HG03103 (cell line): ENCODE results near the gene TSEN15.
"Not testable (repeated sequence)": the region's sequence is repeated elsewhere in the genome, so short reads cannot be mapped to it uniquely, and the experiment has no call there.

Experiments used
- ATAC-seq: cut with Tn5 transposase; IDR thresholded peaks from one replicate; pipeline ENCODE4 v1.9.1; 2021; ENCODE audit warnings: low read depth; ENCODE audit not compliant: unreplicated experiment

TSEN15 gene

DNA sequence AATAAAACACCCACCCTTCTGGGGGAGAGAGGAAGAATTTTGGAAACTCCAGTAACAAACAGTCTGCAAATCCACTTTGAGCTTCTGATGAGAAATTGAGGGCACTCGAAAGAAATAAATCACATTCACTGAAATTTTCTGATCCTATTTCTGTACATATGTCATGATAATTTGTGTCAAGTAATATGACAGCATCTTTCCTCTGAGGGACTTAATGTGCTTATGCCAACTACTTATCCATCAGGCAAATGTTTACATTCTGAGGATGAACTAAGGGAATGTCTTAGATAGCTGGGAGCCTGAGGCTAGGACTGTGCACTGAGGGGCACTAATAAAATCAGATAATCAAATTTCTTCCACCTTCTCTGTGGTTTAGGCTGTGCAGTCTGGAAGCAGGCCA lies 44.5 kb downstream of the TSEN15 start:
- ATAC-seq, result no peak

DNA sequence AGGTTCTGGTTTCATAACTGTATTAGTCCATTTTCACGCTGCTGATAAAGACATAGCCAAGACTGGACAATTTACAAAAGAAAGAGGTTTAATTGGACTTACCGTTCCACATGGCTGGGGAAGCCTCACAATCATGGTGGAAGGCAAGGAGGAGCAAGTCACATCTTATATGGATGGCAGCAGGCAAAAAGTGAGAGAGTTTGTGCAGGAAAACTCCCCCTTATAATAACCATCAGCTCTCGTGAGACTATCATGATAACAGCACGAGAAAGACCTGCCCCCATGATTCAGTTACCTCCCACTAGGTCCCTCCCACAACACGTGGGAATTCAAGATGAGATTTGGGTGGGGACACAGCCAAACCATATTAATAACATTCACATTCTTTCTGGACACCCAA lies 45.0 kb downstream of the TSEN15 start:
- ATAC-seq, result not testable (repeated sequence)

DNA sequence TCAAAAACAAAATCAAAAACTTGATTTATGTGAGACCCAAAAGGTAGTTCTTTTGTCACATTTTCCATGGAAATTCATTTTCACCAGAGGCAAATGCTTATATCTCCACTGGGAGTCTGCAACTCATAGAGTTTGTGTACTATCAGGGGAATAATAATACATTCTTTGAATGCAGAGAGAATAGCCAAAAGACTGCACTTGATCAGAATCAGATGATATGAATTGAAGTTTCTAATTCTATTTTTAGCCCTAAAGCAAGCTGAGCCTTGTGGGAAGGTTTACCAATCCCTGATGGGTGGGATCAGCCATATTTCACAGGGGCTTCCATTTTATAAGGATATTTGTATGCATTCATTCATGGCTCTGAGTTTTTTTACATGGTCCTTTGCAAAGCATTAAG lies 49.6 kb downstream of the TSEN15 start:
- no peak for ATAC-seq

DNA sequence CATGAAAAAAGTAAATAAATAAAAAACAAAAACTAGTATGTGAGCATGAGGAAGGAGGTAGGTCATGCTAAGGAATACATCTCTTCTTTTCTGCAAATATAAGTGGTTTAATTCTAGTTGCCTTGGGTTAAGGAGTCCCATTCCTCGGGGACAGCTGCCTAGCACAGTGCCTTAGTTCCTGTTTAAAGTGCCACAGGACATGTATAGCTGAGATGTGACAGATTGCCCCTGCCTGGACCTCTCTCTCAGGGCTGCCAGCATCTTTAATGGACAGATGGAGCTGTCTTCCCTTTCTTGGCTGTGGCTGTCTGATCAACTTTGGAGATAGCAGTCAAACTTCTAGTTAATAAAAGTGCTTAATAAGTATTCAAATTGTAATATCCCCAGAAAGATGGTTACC lies 50.0 kb downstream of the TSEN15 start:
- no peak for ATAC-seq

DNA sequence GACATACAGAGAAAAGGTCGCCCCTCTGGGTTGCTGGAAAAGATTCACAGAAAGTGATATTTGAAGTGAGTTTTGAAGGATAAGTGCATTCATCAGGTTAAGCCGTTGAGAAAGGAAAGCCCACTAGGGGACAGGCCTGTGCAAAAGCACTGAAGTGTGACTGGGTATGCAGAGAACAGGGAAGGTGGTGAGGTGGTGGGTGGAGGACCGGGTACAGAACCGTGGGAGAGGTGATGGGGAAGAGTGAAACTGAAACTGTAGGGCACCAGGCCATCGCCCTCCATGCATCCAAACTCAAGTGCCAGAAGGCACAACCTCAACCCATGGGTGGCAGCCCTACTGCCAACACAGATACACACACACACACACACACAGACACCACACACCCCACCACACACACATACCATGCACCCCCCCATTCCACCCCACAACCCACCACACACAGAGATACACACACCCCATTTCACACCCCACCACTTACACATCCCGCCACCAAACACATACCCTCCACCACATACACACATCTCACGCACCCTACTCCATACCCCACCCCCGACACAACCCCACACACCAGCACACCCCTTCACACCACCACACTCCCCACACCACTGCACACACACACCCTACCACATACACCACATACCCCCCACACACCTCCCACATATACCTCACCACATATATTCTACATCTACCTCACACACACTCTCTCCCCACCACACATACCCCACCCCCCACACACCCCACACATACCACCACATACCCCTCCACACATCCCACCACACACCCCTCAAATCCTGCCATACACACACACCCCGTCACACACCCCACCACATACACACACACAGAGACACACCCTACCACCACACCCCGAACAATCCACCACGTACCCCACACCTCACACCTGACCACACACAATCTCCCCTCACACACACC lies 59.0 kb downstream of the TSEN15 start:
- no peak for ATAC-seq

DNA sequence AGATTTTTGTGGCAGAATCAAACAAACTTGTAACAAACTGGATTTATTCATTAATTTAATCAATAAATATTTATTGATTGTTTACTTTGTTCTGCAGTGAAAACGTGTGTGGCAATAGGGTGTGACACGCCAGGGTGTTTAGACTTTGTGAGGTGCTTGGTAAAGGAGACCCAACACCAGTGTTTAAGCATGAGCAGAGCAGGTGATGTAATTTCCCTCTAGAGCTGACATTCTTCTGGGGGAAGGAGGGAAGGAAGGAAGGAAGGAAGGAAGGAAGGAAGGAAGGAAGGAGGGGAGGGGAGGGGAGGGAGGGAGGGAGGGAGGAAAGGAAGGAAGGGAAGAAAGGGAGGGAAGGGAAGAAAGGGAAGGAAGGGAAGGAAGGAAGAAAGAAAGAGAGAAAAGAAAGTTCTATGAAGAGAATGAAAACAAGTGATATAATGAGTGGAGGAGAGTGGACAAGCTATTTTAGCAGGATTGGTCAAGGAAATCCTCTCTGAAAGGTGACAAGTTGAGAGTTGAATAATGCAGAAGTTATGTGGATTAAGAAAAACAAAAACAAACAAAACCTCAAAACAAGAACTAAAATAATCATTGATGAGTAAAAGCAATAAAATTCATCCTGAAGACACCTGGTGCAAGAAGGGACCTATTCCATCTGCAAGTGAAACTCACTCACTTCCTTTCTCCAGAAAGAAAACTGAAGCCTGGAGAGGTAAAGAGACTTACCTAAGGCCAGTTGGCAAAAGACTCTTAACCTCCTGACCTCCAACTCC lies 60.8 kb downstream of the TSEN15 start:
- ATAC-seq, result no peak

DNA sequence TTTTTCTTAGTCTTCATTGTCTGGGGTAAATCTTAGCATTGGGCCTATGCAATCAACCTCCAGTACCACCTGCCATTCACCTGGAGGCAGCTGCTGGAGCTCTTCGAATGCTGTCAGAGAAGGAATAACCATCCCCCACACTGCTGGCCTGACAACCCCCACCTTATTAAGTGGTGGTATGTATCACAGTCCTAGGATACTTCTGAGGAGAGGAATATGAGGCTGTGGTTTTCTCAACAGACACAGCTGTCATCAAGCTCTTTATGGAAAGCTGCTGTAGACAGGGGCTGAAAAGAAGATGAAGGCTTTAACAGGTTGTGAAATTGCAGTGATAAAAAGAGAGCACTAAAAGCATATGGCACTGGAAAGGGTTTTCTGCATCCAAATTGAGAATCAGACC lies 61.7 kb downstream of the TSEN15 start:
- ATAC-seq, result no peak

DNA sequence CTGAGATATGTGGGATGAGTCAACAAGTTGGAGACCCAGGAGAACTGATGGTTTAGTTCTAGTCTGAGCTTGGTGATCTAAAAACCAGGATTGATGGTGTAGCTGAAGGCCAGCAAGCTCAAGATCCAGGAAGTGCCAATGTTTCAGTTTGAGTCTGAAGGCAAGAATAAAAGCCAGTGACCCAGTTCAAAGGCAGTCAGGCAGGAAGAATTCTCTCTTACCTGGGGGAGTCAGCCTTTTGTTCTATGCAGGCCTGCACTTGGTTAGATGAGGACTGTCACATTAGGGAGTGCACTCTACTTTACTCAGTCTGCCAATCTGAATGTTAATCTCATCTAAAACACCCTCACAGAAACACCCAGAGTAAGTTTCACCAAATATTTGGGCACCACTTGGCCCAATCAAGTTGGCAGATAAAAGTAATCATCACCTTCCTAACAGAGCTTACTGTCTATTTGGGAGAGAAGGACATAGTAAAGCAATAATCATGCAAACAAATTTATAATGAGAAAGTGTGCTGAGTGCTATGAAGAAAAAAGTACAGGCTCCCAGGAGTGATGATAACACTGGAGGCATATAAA lies 63.4 kb downstream of the TSEN15 start:
- ATAC-seq, result no peak

DNA sequence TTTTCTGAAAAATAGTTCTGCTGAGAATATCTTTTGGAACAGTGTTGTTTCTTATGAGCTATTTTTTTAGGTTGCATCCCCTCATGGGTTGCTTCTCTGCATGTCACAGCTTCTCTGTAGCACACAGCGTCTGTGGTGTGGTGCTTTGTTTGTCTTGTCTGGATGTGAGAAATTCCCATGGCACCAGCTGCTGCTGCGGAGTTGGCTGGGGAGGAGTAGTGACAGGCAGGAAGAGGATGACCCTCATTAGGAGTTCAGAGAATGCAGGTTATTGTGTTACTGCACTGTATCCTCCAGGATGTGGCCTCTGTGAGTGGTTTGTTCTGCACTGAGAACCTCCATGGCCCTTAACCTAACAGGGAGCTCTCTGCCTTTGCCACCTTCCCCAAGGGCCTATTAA lies 64.8 kb downstream of the TSEN15 start:
- no peak for ATAC-seq

DNA sequence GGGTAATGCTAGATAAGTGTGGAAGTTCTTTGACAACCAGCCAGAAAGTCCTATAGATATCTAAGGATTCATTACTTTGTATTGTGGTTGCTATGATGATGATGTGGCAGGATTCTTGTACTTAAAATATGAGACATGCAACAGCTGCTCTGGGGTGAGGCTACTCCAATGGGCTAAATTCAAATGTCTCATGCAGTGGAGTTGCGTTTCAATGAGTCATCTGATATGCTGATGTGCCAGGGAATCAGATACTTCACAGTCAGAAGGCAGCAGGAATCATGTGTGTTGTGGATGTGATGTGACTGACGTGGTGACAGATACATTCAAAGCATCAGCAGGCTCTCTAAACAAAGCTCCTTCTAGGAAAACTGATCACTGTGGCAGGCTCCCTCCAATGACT lies 66.5 kb downstream of the TSEN15 start:
- ATAC-seq, result no peak
